PFSK-1 (cell line): Measurements from ENCODE around the gene AP2A2.

Source experiments
- POLR2AphosphoS5 ChIP-seq: IDR thresholded peaks from 2 replicates; pipeline ENCODE4 v1.6.1; 2012; ENCODE audit warnings: low read depth, mild to moderate bottlenecking, control low read depth, low read length, moderate library complexity
- TAF1 ChIP-seq: IDR thresholded peaks from 2 replicates; pipeline ENCODE4 v1.6.1; 2012; ENCODE audit warnings: low read length, control low read depth, borderline replicate concordance; ENCODE audit not compliant: insufficient read depth
- TF ChIP-seq, protein P1 (sequence below), 2 experiments: IDR thresholded peaks; 2 replicates each; pipeline versions ENCODE4 v1.6.1 to v1.8.0; 2011 to 2012; ENCODE audit warnings: low read depth in 2 of 2, low read length in 2 of 2, control low read depth in 1 of 2, inconsistent platforms in 1 of 2, mild to moderate bottlenecking in 1 of 2, moderate library complexity in 1 of 2; ENCODE audit not compliant: insufficient read depth in 1 of 2

DNA sequence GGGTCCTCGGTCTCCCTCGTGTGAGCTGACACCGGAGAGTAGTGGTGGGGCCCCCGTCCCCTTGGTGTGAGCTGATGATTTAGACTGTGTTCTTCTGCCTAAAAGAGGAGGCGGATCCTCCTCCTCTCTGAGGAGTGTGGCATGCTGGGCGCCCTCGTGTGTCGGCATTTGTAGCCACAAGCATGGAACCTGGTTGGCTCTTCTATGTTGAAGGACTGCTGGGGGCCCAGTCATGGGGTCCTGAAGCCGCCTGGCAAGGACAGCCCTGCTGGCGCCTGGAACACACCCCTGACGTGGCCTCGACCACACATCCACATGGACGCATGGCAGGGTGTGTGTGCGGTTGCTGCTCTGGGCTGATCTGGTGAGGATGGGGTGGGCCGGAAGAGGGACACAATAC is 50.2 kb downstream of the AP2A2 start:
- TF ChIP-seq, protein P1, sequence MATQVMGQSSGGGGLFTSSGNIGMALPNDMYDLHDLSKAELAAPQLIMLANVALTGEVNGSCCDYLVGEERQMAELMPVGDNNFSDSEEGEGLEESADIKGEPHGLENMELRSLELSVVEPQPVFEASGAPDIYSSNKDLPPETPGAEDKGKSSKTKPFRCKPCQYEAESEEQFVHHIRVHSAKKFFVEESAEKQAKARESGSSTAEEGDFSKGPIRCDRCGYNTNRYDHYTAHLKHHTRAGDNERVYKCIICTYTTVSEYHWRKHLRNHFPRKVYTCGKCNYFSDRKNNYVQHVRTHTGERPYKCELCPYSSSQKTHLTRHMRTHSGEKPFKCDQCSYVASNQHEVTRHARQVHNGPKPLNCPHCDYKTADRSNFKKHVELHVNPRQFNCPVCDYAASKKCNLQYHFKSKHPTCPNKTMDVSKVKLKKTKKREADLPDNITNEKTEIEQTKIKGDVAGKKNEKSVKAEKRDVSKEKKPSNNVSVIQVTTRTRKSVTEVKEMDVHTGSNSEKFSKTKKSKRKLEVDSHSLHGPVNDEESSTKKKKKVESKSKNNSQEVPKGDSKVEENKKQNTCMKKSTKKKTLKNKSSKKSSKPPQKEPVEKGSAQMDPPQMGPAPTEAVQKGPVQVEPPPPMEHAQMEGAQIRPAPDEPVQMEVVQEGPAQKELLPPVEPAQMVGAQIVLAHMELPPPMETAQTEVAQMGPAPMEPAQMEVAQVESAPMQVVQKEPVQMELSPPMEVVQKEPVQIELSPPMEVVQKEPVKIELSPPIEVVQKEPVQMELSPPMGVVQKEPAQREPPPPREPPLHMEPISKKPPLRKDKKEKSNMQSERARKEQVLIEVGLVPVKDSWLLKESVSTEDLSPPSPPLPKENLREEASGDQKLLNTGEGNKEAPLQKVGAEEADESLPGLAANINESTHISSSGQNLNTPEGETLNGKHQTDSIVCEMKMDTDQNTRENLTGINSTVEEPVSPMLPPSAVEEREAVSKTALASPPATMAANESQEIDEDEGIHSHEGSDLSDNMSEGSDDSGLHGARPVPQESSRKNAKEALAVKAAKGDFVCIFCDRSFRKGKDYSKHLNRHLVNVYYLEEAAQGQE (IDR thresholded peaks at IDR 0.05; ENCODE audit: insufficient read depth in 1 of 2, low read depth in 2 of 2, low read length in 2 of 2), result no peak
- TF ChIP-seq TAF1 (no peak), POLR2AphosphoS5 (no peak)
